ENCODE results near the gene DCLRE1B.

Gene DCLRE1B

DNA sequence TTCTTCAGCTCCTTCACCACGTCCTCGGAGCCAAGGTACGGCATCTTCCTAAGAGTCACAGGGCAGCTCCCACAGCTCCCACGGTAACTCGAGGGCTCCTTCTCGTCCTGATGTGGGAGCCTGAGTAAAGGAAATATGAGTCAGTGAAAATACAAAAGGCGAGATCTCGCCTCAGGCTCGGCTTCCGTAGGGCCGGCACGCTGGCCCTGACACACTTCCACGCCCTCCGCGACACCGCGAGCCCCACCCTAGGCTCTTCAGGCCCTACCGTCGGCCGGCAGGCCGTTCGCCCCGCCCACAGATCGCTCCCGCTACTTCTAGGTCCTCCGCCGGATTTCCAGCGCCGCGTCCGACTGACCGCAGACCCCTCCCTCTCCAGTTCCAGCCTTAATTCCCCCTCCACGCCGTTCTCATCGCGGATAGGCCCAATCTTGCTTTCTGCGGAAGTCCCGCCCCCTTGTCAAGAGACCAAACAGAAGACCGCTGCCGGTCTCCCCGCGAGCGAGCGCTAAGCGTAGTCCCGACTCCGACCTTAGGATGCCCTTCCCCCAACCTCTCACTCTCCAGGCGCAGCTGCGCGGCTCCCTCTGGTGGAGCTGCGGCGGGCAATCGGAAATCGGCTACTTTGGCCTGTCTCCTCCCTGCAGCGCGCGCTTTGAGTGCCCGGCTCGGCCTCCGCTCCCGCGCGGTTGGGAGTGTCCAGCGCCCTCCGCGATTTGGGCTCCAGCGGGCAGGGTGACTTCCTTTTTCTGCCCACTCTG is at the start of gene DCLRE1B, which contains the start of gene AP4B1:
Gene DCLRE1B (plus strand): TSS at position 653 of the 761 bp plus-strand sequence. CDS start 261 bp downstream, outside the sequence.
Gene AP4B1 (minus strand): TSS at position 126 of the 761 bp plus-strand sequence. CDS start 82 bp downstream, at position 44.
- DNase-seq (ENCODE audit: low read depth): peak; percentile 100

GRCh38 chr1:113855630-113856400 is 49.3 kb upstream of the DCLRE1B start:
- no peak for DNase-seq (ENCODE audit: low read depth)

- DNase-seq (ENCODE audit: low read depth): no peak
These were observed 48.7 kb upstream of the DCLRE1B start for GRCh38 chr1:113856401-113856790.

GRCh38 chr1:113857776-113858175 is 47.4 kb upstream of the DCLRE1B start:
- no peak for DNase-seq (ENCODE audit: low read depth)

- no peak for DNase-seq (ENCODE audit: low read depth)
These were observed 46.7 kb upstream of the DCLRE1B start for GRCh38 chr1:113858418-113858817.

DNA sequence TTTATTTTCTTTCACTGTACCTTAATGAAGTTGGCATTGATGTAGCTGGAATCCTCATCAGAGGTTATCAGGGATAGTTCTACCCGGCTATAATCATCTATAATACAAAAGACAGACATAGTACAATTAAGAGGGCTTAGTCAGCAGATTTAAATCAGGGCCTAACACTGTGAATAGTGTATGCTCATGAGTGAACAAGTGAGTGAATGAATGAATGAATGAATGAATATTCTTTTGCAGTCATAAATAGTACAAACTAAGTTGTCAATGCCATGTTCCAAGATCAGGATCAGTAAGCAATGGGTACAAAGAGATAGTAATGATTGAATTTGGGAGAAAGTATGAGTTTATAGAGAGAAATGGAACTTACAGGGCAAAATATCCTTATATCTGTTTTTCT is 46.1 kb upstream of the DCLRE1B start:
- DNase-seq (ENCODE audit: low read depth): no peak

DNA sequence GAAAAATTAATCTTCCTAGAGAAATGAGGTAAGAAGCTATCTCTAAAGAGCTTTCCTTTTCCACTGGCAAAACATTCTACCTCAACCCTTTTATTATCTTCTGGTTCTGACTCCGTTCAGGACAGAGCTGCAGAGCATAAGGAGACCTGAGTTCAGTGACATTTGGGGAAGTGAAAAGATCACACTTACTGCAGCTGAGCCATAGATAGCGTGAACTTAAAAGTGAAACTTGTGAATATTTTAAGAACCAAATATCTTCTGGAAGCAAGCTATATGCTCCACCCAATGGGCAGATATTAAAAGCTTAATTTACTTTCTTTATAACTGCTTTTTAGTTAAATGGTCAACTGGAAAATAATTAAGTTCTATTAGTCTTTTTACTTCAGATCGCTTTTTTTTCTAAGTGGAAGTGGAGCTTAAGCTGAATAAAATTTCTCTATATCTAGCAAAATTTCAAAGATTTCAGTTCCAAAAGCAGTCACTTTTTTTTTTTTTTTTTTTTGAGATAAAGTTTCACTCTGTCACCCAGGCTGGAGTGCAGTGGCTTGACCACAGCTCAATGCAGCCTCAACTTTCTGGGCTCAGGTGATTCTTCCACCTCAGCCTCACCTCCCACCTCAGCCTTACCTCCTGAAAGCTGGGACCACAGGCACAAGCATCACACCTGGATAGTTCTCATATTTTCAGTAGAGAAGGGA is 45.5 kb upstream of the DCLRE1B start:
- no peak for DNase-seq (ENCODE audit: low read depth)

- DNase-seq (ENCODE audit: low read depth): peak; percentile 89
These were observed 44.2 kb upstream of the DCLRE1B start for GRCh38 chr1:113860891-113861290.

DNA sequence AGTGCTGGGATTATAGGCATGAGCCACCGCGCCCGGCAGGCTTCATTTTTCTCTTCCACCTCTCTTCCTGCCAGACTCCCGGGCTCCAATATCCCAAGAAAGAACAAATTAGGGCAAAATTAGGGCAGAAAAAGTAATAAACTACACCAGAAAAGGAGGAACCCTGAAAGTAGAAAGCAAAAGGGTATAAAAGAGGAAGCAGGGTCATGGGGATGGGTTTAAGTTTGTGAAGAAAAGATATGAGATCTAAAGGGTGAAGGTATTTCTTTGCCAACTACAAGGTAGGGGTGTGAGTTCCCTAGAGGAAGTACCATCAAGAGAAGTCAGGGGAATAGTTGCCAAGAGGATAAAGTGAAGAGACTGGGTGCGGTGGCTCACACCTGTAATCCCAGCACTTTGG is 43.5 kb upstream of the DCLRE1B start:
- no peak for DNase-seq (ENCODE audit: low read depth)

DNA sequence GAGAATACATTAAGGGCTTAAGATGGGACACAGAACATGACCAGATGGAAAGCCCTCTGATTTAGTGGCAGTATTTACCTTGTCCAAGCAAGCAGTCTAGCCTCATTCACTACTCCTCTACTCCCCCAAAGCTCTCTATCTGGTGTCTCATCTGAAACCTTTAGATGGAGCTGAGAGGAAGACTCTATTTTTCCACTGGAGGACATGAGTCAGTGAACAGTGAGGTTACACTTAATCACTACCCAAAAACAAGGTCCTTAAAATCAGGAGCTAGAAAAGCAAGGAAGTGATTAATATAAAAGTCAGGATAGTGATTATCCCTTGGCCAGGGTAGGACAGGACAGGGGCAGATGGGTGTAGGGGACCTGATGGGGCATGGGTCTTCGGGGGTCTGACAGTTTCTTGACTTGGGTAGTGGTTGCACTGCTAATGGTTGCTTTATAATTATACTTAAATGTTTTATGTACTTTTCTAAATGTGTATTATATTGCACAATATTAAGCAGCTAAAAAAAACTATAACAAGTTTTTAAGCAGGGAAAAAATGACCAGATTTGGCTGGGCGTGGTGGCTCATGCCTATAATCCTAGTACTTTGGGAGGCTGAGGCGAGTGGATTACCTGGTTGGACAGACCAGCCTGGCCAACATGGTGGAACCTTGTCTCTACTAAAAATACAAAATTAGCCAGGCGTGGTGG is 36.6 kb upstream of the DCLRE1B start:
- DNase-seq (ENCODE audit: low read depth): peak; percentile 75

DNA sequence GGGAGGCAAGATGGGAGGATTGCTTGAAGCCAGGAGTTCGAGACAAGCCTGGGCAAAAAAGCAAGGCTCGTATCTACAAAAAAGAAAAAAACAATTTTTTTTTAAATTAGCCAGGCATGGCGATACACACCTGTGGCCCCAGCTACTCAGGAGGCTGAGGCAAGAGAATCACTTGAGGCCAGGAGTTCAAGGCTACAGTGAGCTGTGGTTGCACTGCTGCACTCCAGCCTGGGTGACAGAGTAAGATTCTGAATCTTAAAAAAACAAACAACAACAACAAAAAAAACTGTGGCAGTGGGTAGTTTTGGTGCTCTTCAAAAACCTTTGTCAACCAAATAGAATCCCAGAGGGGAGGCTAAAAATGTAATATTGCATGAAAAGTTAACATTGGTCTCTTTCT is 34.3 kb upstream of the DCLRE1B start:
- DNase-seq (ENCODE audit: low read depth): no peak

GRCh38 chr1:113871597-113872113 is 33.5 kb upstream of the DCLRE1B start, which contains the start of gene PTPN22:
Gene PTPN22 (minus strand): TSS chr1:113871712.
- DNase-seq (ENCODE audit: low read depth): peak; percentile 88

GRCh38 chr1:113872219-113872935 is 32.7 kb upstream of the DCLRE1B start:
- DNase-seq (ENCODE audit: low read depth): no peak

DNA sequence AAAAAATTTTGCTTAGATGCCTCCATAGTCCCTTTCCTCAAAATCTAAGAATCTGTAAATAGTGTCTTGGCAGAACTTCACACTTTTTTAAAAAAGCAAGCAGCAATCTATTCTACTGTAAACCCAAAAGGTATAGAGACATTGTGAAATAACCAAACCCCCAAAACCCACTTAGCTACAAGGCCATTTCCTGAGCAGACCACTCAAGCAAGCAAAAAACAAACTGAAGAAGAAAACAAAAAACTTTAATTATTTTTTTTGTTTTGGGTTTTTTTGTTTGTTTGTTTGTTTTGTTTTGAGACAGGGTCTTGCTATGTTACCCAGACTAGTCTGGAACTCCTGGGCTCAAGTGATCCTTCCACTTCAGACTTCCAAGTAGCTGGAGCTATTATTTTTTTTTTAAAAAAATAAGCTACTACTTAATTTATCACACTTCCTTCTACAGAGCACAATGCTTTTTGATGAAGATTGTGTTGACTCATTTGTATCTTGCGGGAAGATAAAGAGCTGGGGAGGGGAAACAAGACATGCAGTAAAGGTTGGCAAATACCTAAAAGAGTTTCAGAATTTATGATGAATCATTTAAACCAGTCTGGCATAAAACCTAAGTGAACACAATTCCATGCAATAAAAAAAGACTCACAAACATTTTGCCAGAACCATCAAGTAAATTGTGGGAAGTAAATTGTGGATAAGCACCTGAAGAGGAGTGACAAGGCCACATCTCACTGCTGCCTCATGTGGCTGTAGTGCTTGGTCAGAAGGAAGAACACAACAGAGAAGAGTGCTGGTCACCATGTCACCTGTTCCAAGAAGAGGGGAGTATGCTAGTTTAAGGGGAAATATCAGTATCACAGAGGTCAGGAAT is 30.9 kb upstream of the DCLRE1B start:
- peak; percentile 56 for DNase-seq (ENCODE audit: low read depth)

- no peak for DNase-seq (ENCODE audit: low read depth)
These were observed 29.4 kb upstream of the DCLRE1B start for GRCh38 chr1:113875714-113876113.

DNA sequence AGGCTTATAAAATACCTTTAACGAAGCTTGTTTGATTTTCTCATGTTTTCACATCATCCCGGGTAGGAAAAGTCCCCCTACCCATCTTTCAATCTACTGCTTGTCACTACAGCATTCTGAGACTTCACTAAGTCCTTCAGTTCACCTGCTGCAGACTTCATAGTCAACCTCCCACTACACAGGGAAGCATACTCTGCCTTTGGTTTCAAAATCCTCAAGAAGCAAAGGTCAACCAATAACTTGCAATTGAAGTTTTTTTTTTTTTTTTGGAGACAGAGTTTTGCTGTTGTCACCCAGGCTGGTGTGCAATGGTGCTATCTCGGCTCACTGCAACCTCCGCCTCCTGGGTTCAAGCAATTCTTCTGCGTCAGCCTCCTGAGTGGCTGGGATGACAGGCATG is 28.9 kb upstream of the DCLRE1B start:
- no peak for DNase-seq (ENCODE audit: low read depth)

- no peak for DNase-seq (ENCODE audit: low read depth)
These were observed 25.4 kb upstream of the DCLRE1B start for GRCh38 chr1:113879739-113880038.

DNA sequence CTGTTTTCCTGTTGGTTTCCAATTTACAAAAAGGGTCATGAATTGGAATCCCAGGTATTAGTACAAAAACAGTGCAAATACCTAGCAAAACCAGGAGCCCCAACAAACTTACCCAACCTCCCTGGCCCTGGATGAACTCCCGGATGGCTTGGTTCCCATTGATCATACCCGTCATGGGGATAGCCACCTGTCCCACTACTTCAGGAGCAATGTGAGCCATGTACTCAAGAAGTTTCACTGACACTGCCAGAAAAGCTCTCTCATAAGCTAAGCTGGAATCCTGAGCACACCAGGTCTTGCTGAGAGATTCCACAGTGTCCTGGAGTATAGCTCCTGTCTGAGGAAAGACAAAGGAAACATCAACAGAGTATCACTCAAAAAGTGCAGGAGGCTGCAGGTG is 23.5 kb upstream of the DCLRE1B start:
- no peak for DNase-seq (ENCODE audit: low read depth)

GRCh38 chr1:113886417-113887401 is 18.4 kb upstream of the DCLRE1B start:
- no peak for DNase-seq (ENCODE audit: low read depth)
